PC-9 (cell line): ENCODE data around the gene ITCH.
"Not testable (repeated sequence)": the region's sequence is repeated elsewhere in the genome, so short reads cannot be mapped to it uniquely, and the experiment has no call there.

Source experiments
- EZH2 ChIP-seq: fragments of 200-600 bp; sonication (generic); IDR thresholded peaks from 2 replicates; pipeline ENCODE4 v1.8.0; 2017; ENCODE audit warnings: antibody characterized with exemption, low read depth
- TF ChIP-seq, protein P1 (sequence below): fragments of 200-600 bp; sonication (generic); conservative IDR thresholded peaks from 2 replicates; pipeline ENCODE4 v1.6.1; 2017; ENCODE audit warnings: mixed run types, antibody characterized with exemption, mild to moderate bottlenecking, moderate library complexity

- TF ChIP-seq, protein P1, sequence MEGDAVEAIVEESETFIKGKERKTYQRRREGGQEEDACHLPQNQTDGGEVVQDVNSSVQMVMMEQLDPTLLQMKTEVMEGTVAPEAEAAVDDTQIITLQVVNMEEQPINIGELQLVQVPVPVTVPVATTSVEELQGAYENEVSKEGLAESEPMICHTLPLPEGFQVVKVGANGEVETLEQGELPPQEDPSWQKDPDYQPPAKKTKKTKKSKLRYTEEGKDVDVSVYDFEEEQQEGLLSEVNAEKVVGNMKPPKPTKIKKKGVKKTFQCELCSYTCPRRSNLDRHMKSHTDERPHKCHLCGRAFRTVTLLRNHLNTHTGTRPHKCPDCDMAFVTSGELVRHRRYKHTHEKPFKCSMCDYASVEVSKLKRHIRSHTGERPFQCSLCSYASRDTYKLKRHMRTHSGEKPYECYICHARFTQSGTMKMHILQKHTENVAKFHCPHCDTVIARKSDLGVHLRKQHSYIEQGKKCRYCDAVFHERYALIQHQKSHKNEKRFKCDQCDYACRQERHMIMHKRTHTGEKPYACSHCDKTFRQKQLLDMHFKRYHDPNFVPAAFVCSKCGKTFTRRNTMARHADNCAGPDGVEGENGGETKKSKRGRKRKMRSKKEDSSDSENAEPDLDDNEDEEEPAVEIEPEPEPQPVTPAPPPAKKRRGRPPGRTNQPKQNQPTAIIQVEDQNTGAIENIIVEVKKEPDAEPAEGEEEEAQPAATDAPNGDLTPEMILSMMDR = not testable (repeated sequence)
- not testable (repeated sequence) for TF ChIP-seq EZH2
Observed at GRCh38 chr20:34359729-34360128, 3.3 kb upstream of the ITCH start.
